Measurements from ENCODE around the gene PJA1. TPM values are rescaled to one million over a fixed set of nuclear protein-coding genes. Genes with fewer than 3 reads are reported as not detected.

The PJA1 gene, protein sequence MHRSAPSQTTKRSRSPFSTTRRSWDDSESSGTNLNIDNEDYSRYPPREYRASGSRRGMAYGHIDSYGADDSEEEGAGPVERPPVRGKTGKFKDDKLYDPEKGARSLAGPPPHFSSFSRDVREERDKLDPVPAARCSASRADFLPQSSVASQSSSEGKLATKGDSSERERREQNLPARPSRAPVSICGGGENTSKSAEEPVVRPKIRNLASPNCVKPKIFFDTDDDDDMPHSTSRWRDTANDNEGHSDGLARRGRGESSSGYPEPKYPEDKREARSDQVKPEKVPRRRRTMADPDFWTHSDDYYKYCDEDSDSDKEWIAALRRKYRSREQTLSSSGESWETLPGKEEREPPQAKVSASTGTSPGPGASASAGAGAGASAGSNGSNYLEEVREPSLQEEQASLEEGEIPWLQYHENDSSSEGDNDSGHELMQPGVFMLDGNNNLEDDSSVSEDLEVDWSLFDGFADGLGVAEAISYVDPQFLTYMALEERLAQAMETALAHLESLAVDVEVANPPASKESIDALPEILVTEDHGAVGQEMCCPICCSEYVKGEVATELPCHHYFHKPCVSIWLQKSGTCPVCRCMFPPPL
- total RNA-seq: 72.8 TPM

DNA sequence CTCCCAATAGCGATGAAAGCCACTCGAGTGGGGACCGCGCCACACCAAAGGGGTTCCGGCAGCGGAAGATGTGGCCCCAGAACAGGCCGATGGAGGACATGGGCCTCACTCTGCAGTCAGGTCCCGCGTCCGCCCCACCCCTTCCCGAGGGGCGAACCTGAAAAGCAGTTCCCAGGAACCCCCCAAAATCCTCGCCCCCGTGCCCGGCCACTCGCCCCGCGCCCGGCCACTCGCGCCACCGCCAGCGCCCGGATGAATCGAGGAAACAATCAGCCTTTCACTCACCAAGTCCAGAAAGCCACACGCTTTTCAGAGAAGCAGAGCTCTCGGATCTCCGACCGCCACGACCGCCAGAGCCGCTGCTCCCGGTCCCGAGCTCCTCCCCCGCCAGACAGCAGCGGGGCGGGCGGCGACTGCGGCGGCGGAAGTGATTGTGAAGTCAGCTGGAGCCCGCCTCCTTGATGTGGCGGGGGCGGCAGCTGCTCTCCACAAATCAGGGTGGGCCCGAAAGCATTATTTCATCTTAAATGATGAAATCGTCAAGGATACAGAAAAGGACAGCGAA lies at the start of gene PJA1:
Gene PJA1, minus strand, starts transcription at position 367 of the 565 bp plus-strand sequence. CDS start 2,380 bp downstream, outside the sequence.

Data from camera-type eye (tissue), 1 donor.